22Rv1 (cell line): ENCODE measurements around the gene MYH6.

ENCODE experiments used
- H3K27ac ChIP-seq: fragments of 450-650 bp; 2 replicates; pipeline ENCODE4 v1.5.1; 2017
- ZFX ChIP-seq: fragments of 450-650 bp; IDR thresholded peaks from 2 replicates; pipeline ENCODE4 v1.6.1; 2017; ENCODE audit warnings: antibody characterized with exemption, borderline replicate concordance
- TF ChIP-seq, protein P1 (sequence below): fragments of 450-650 bp; IDR thresholded peaks from 2 replicates; pipeline ENCODE4 v1.5.1; 2017; ENCODE audit warnings: mild to moderate bottlenecking

Gene MYH6

DNA sequence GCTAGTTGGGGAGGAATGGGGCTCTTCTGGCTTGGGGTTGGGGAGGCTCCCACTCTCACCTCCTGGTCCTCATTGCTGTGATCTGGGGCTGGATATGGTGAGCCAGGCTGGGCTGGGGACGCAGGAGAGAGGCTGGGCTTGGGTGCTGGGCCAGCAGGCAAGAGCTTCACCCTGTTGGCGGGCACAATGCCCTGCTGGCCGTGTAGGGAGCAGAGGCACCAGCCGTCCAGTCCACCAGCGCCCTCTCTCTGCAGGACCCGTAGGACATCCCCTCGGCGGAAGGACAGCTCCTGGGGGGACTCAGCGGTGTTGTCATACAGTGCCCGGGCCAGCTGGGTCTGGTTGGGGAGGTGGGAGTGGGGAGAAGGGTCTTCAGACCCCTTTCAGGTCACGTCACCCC is 47.6 kb downstream of the MYH6 start:
- H3K27ac ChIP-seq = no peak overlapping the region
- TF ChIP-seq, protein P1, sequence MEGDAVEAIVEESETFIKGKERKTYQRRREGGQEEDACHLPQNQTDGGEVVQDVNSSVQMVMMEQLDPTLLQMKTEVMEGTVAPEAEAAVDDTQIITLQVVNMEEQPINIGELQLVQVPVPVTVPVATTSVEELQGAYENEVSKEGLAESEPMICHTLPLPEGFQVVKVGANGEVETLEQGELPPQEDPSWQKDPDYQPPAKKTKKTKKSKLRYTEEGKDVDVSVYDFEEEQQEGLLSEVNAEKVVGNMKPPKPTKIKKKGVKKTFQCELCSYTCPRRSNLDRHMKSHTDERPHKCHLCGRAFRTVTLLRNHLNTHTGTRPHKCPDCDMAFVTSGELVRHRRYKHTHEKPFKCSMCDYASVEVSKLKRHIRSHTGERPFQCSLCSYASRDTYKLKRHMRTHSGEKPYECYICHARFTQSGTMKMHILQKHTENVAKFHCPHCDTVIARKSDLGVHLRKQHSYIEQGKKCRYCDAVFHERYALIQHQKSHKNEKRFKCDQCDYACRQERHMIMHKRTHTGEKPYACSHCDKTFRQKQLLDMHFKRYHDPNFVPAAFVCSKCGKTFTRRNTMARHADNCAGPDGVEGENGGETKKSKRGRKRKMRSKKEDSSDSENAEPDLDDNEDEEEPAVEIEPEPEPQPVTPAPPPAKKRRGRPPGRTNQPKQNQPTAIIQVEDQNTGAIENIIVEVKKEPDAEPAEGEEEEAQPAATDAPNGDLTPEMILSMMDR = 0 out of 2 replicates have a peak, but pooled peaks have one; percentile 10
- TF ChIP-seq ZFX = no peak

DNA sequence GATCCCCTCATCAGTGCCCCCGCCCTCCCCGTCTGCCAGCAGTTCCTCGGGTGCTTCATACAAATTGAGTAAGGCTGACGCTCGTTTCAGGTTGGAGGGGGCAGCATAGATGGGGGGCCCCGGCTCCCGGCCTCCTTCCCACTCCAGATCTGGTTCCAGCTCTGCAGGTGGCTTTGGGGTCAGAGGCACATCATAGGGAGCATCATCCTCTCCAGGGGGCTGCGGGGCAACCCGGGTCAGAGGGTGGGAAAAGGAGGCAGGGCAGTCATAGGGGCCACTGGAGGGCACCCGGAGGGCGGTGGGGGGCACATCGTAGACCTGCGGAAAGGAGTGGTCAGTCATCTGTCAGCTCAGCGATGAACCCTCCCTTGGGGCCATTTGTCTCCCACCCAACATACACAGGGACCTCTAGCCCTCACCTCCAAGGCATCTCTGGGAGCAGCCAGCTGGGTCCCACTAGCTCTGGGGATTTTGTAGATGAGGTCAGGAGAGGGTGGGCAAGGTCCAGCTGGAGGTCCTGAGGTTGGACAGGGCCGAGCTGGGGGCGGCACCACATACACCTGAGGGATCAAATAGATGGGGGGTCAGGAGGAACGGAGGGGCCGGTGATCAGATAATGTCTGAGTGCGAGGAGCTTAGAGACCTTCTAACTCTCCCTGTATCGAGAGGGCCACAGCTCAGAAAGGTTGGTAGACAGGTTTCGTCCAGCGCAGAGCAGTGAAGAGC is 48.2 kb downstream of the MYH6 start:
- TF ChIP-seq, protein P1 = no peak
- TF ChIP-seq ZFX = no peak

DNA sequence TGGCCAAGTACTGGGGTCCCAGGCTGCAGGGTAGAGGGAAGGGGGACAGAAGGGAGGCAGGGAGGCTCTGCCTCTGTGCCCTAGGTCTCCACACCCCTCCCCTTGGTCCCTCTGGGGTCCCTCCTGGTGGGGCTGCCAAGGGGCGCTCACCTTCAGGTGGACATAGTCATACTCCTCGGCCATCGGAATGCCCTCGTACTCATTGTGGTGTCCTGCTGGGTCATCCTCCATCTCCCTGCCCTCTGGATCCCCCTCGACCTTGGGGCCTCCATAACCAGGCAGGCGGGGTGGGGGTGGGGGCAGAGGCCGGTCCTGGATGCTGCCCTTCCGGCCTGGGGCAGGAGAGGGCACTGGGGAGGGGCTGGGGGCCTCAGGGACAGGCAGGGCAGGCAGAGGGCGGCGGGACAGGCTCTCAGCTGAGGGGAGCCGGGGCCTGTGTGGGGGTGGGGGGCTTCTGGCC is 48.9 kb downstream of the MYH6 start:
- TF ChIP-seq ZFX = no peak
- TF ChIP-seq, protein P1 = no peak
- H3K27ac ChIP-seq = no peak overlapping the region

More for the DNA sequence above, 48.2 kb downstream of the MYH6 start:
- no peak overlapping the region for H3K27ac ChIP-seq

DNA sequence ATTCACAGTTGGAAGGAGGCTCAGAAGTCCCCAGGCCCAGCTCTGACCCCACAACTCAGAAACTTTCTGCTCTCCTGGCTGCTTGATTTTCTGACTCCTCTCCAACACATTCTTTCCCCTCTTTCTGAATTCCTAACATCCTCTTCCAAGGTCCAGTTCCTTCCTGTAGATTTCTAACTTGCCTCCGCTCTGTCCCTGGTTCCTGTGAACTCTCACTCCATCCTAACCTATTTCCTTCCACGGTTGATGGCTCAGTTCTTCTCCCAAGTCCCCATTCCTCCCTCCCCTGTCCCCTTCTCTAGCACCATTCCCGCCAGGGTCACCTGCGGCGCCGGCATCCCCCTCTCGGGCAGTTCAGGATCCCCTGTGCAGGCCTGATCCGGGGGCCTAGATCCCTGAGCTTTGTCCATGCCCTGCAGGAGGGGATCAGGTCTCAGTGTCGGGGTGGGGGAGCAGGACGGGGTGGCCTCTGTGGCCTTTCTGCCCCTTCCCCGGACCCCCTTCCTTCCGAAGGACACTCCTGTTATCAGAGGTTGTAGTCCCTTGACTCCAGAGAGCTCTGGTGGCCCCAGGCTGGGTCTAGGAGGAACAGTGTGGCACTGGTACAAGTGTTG is 49.4 kb downstream of the MYH6 start:
- TF ChIP-seq, protein P1 = no peak
- TF ChIP-seq ZFX = no peak
- no peak overlapping the region for H3K27ac ChIP-seq

DNA sequence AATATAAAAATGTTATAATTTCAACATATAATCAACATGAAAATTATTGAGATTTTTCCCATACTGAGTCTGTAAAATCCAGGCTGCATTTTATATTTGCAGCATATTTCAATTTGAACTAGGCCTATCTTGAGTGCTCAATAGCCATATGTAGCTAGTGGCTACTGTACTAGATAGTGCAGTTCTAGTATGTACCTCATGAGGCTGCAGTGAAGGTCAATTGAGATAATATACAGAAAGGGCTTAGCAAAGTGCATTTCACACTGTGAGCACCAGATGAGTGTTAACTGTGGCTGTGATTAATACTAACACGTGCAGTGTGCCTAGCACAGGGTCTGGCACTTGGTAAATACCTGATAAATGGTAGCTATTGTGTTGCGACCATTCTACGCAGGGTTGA is 50.0 kb downstream of the MYH6 start:
- TF ChIP-seq, protein P1 = no peak
- TF ChIP-seq ZFX = no peak
- no peak overlapping the region for H3K27ac ChIP-seq

DNA sequence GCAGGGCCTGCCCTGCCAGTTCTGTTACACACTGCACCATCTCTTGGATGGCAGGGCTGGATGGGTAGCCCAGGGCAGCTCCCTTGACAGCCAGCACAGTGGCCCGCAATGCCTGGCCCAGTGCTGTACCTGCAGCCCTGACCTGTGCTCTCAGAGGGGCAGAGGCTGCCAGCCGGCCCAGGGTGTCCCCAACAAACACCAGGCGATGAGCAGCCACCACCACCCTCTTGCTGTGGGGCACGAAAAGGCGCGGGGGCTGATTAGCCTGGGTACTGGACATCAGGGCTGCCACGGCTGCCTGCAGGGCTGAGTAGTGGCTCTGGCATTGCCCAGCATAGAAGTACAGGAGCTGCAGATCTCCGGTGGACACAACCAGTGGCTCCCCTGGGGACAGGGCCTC is 50.8 kb downstream of the MYH6 start:
- no peak for TF ChIP-seq ZFX
- TF ChIP-seq, protein P1 = no peak
- no peak overlapping the region for H3K27ac ChIP-seq

DNA sequence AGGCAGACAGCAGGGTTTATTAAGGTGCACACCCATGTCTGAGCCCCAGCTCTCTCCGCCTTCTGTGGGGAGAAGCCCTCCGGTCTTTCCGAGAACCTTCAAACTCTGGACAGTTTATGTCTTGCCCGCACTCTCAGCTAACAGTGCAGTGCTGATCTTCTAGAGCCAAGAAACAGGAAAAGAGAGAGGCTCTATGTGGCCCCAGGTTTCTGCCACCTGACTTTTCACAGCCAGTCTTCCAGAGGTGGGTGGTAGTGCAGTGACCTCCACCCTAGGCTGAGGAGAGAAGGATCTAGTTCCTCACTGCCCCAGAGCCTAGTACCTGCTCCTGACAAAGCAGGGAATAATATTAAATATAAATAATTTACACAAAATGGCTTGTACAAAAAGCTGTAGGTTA is 51.4 kb downstream of the MYH6 start:
- no peak for TF ChIP-seq ZFX
- TF ChIP-seq, protein P1 = no peak
- no peak overlapping the region for H3K27ac ChIP-seq
